Keratinocyte (primary cell): ENCODE measurements around the gene RPS21. TPM values are rescaled to one million over a fixed set of nuclear protein-coding genes. Genes with fewer than 3 reads are reported as not detected.

ENCODE experiments used
- DNase-seq: peaks from one replicate; pipeline ENCODE4 v3.0.0-alpha.2; 2011; ENCODE audit warnings: low read depth, missing footprints, low spot score
- FAIRE-seq: peaks from 2 replicates; lab custom pipeline; 2011; peaks lifted over from hg19 to GRCh38; lab: Jason Lieb, UNC
- H2AFZ ChIP-seq: 2 replicates; pipeline ENCODE4 v1.6.0; 2012; ENCODE audit warnings: low read length, control low read depth, inconsistent platforms; ENCODE audit not compliant: control insufficient read depth
- H3K27ac ChIP-seq: 2 replicates; pipeline ENCODE4 v1.5.1; 2011; ENCODE audit warnings: low read length; ENCODE audit not compliant: control insufficient read depth, insufficient read depth
- H3K27me3 ChIP-seq: 3 replicates; pipeline ENCODE4 v1.6.0; 2011; ENCODE audit warnings: low read length; ENCODE audit not compliant: control insufficient read depth, insufficient read depth; ENCODE audit errors: extremely low read depth
- H3K36me3 ChIP-seq, 2 experiments: 2 replicates in 1 of 2; 3 replicates in 1 of 2; pipeline ENCODE4 v1.5.1; 2011; ENCODE audit warnings: low read length in 2 of 2, mild to moderate bottlenecking in 1 of 2; ENCODE audit not compliant: control insufficient read depth in 2 of 2, insufficient read depth in 2 of 2; ENCODE audit errors: extremely low read depth in 1 of 2
- H3K4me1 ChIP-seq: 3 replicates; pipeline ENCODE4 v1.5.1; 2011; ENCODE audit warnings: low read length; ENCODE audit not compliant: control insufficient read depth, insufficient read depth; ENCODE audit errors: extremely low read depth
- H3K4me2 ChIP-seq: 3 replicates; pipeline ENCODE4 v1.6.0; 2011; ENCODE audit warnings: low read depth, low read length; ENCODE audit not compliant: control insufficient read depth, insufficient read depth; ENCODE audit errors: extremely low read depth
- H3K4me3 ChIP-seq, 3 experiments: fragments of 200-600 bp in 1 of 3; sonication (generic) in 1 of 3; 2 replicates in 2 of 3; 3 replicates in 1 of 3; pipeline ENCODE4 v1.5.1; 2011 to 2016; ENCODE audit warnings: low read length in 3 of 3, mild to moderate bottlenecking in 3 of 3, control low read depth in 2 of 3, inconsistent platforms in 1 of 3, low read depth in 1 of 3, mixed read lengths in 1 of 3, mixed run types in 1 of 3, moderate library complexity in 1 of 3; ENCODE audit not compliant: control insufficient read depth in 2 of 3, insufficient read depth in 2 of 3; ENCODE audit errors: extremely low read depth in 1 of 3
- H3K79me2 ChIP-seq: 2 replicates; pipeline ENCODE4 v1.6.0; 2012; ENCODE audit warnings: low read length; ENCODE audit not compliant: control insufficient read depth, insufficient read depth
- H3K9ac ChIP-seq: 3 replicates; pipeline ENCODE4 v1.6.0; 2011; ENCODE audit warnings: low read length; ENCODE audit not compliant: control insufficient read depth, insufficient read depth; ENCODE audit errors: extremely low read depth
- H3K9me1 ChIP-seq: 3 replicates; pipeline ENCODE4 v1.6.0; 2011; ENCODE audit warnings: low read length; ENCODE audit not compliant: control insufficient read depth, insufficient read depth; ENCODE audit errors: extremely low read depth
- H3K9me3 ChIP-seq: 2 replicates; pipeline ENCODE4 v1.5.1; 2012; ENCODE audit warnings: low read depth, low read length; ENCODE audit not compliant: control insufficient read depth
- H4K20me1 ChIP-seq: 3 replicates; pipeline ENCODE4 v1.6.0; 2011; ENCODE audit warnings: low read length; ENCODE audit not compliant: control insufficient read depth, insufficient read depth; ENCODE audit errors: extremely low read depth
- CTCF ChIP-seq, 3 experiments: IDR thresholded peaks in 1 of 3; conservative IDR thresholded peaks in 1 of 3; optimal IDR thresholded peaks in 1 of 3; 2 replicates in 2 of 3; 3 replicates in 1 of 3; pipeline versions ENCODE3 to v1.5.1; 2011; ENCODE audit warnings: low read length in 3 of 3, mild to moderate bottlenecking in 3 of 3, moderate library complexity in 2 of 3, control low read depth in 1 of 3, inconsistent platforms in 1 of 3; ENCODE audit not compliant: insufficient read depth in 2 of 3; ENCODE audit errors: extremely low read depth in 1 of 3
- EZH2 ChIP-seq: IDR thresholded peaks from one replicate; pipeline ENCODE4 v1.6.1; 2012; ENCODE audit warnings: inconsistent platforms, mild to moderate bottlenecking, low read length, moderate library complexity
- dilution Hi-C: fragments of 300-500 bp; cut with MboI; formaldehyde crosslinking; loops from one replicate; pipeline ENCODE4 v1.7.0; 2020; ENCODE audit warnings: low sequenced_read_pairs; ENCODE audit not compliant: extremely low pct_ligation_motif_present
- polyA plus RNA-seq, 5 experiments: library from polyadenylated mRNA; depleted of rRNA in 3 of 5; stranded (reverse) in 3 of 5; stranded (forward) in 1 of 5; unstranded in 1 of 5; fragments of >200 nt; gene quantifications; 1 replicate in 1 of 5; 2 replicates in 3 of 5; 3 replicates in 1 of 5; pipeline versions ENCODE4 v1.2.1 to v1.2.3, GENCODE V29; 2011 to 2012; ENCODE audit warnings: missing spikeins in 2 of 5, low read depth in 1 of 5, low replicate concordance in 1 of 5

RPS21 gene
- polyA plus RNA-seq, 1 donor (not counting 4 experiments of a cell fraction or from before 2014, with no cell fraction given): 3,874 TPM

DNA sequence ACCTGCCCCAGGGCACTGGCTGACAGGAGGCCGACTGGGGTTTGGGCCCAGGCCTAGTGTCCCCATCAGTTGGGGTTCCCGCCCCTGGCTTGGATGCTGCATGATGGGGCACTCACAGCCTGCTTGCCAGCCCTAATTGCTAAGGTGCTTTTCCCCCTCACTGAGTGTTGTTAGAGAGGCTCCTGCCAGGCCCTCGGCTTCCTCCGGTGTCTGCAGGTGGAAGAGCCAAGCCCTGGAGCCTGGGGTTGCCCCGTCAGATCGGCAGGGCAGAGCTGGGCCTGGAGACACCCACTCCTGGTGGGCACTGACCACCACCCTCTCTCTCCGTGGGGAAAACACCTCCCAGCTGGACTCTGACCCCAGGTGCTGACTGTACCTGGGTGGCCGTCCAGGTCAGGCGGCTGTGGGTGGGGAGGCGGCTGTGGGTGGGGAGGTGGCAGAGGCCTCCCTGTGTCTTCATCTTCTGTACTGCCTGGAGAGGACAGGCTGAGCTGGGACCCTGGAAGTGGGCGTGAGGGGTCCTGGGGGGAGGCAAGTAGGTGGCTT lies 26.2 kb downstream of the RPS21 start:
- no peak for TF ChIP-seq EZH2
- TF ChIP-seq CTCF (optimal IDR thresholded peaks at IDR 0.05 in 1 of 3, IDR thresholded peaks at IDR 0.05 in 1 of 3, conservative IDR thresholded peaks at IDR 0.05 in 1 of 3; ENCODE audit: extremely low read depth in 1 of 3, insufficient read depth in 2 of 3, low read length in 3 of 3): no peak
- Histone ChIP-seq H3K27ac (no peak overlapping the region), H2AFZ (no peak overlapping the region), H3K79me2 (no peaks in the 10 kb centered on the region), H4K20me1 (no peaks in the 10 kb centered on the region), H3K4me1 (no peaks in the 10 kb centered on the region), H3K9me1 (no peaks in the 10 kb centered on the region), H3K36me3 (no peaks in the 10 kb centered on the region), H3K4me3 (no peak overlapping the region), H3K4me2 (no peak overlapping the region), H3K9me3 (no peaks in the 10 kb centered on the region), H3K27me3 (no peaks in the 10 kb centered on the region), H3K9ac (no peak overlapping the region)
- FAIRE-seq (no peak), DNase-seq (no peak)
- dilution Hi-C loops: no loop called here

DNA sequence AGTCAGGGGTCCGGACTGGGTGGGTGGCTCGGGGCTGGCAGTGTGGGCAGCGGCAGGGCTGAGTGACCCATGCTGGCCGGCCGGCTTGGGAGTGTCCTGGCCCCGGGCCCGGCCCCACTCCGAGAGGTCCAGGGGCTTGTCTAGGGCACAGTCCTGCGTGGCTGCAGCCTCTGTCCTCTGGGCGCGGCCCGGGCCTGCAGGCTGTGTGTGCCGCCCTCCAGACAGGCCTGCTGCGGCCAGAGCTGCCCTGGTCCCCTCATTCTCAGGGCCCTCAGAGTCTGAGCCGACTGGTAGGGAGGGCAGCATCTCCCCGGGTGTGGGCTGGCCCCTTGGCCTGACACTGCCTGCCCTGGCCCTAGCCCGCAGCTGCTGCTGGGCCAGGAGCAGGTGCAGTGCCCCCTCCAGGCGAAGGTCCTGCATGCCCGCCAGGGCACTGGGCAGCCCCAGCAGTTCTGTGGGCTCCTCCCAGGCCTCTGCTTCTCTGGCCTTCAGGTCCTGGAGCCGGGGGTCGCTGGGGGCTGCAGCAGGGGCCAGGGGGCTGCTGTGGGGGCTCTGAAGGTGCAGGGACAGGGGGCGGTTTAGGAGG lies 27.1 kb downstream of the RPS21 start:
- no peak overlapping the region for H3K9ac ChIP-seq

More for the DNA sequence above, 27.1 kb downstream of the RPS21 start:
- Histone ChIP-seq H3K36me3 (no peaks in the 10 kb centered on the region), H2AFZ (no peak overlapping the region), H3K4me2 (no peak overlapping the region), H3K4me3 (no peak overlapping the region), H3K9me3 (no peaks in the 10 kb centered on the region), H3K27ac (no peak overlapping the region), H4K20me1 (no peaks in the 10 kb centered on the region), H3K9me1 (no peaks in the 10 kb centered on the region), H3K27me3 (no peaks in the 10 kb centered on the region), H3K4me1 (no peaks in the 10 kb centered on the region), H3K79me2 (no peaks in the 10 kb centered on the region)
- DNase-seq: no peak
- no peak for FAIRE-seq
- peak in 1 of 3 experiments; percentile 28 for TF ChIP-seq CTCF (optimal IDR thresholded peaks at IDR 0.05 in 1 of 3, IDR thresholded peaks at IDR 0.05 in 1 of 3, conservative IDR thresholded peaks at IDR 0.05 in 1 of 3; ENCODE audit: extremely low read depth in 1 of 3, insufficient read depth in 2 of 3, low read length in 3 of 3)
- no peak for TF ChIP-seq EZH2
- dilution Hi-C loops: no loop called here
